BE2C (cell line): ENCODE measurements around the gene JADE1.
A peak's percentile ranks its signal among the peaks of the same experiment; 100 is the strongest.

Source experiments
- DNase-seq: peaks from one replicate; pipeline ENCODE4 v3.0.0-alpha.2; 2020
- H3K27me3 ChIP-seq: fragments of 250-450 bp; sonication (Bioruptor Pico); 2 replicates; pipeline ENCODE4 v1.5.1; 2020; ENCODE audit warnings: mild to moderate bottlenecking
- H3K36me3 ChIP-seq: fragments of 250-450 bp; sonication (Bioruptor Pico); 2 replicates; pipeline ENCODE4 v1.5.1; 2020; ENCODE audit warnings: mild to moderate bottlenecking
- H3K4me1 ChIP-seq: fragments of 250-450 bp; sonication (Bioruptor Pico); 2 replicates; pipeline ENCODE4 v1.5.1; 2020
- H3K4me3 ChIP-seq: 2 replicates; pipeline ENCODE4 v1.5.1; 2011; ENCODE audit warnings: low read depth, low read length
- H3K9me3 ChIP-seq: fragments of 250-450 bp; sonication (Bioruptor Pico); 2 replicates; pipeline ENCODE4 v1.5.1; 2020
- CTCF ChIP-seq: IDR thresholded peaks from 2 replicates; pipeline ENCODE4 v1.5.1; 2012; ENCODE audit warnings: mild to moderate bottlenecking, low read depth, low read length

Gene JADE1

GRCh38 chr4:128787509-128788311, 21.8 kb upstream of the JADE1 start:
- DNase-seq: peak; percentile 27

DNA sequence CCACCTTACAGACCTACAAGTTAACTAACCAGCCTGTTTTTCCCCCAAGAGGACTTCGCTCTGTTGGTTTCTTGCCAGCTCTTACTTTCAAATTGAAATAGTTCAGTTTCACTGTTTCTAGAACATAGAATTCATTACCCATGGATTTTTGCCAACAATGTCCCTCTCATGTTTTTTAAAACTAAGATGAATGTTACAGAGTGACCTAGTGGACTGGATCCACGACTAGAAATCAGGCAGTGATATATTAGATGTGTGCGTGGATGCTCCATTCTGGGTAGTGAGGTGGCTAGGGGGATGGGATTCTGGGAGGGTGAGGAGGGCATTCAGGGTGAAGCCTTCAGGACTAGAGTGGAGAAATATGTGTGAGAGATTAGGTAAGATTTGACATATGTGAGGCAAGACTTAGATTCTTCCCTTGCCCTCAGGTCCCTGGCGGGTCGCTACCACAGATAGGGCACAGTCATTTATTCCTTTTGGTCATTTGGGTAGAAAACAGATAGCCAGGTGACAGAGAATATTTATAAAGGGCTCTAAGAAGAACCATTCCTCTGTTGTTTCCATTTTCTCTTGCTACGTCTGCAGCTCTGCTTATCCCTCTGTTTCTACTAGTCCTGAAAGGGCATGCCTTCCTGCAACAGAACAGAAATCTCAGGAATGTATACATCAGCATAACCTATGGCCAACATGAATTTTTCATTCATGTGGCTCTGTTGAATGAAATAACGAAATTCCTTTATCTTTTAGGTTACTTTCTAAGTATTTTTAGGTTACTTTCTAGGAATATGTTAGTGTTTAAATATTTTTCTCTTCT, 15.4 kb upstream of the JADE1 start:
- Histone ChIP-seq H3K36me3 (no peaks in the 10 kb centered on the region), H3K9me3 (no peaks in the 10 kb centered on the region), H3K4me1 (no peaks in the 10 kb centered on the region), H3K27me3 (no peaks in the 10 kb centered on the region), H3K4me3 (no peak overlapping the region)
- no peak for TF ChIP-seq CTCF
- no peak for DNase-seq

More at GRCh38 chr4:128787509-128788311, 21.8 kb upstream of the JADE1 start:
- no peaks in the 10 kb centered on the region for H3K27me3 ChIP-seq
- H3K36me3 ChIP-seq: no peaks in the 10 kb centered on the region
- H3K4me3 ChIP-seq: no peak overlapping the region
- no peaks in the 10 kb centered on the region for H3K9me3 ChIP-seq
- no peaks in the 10 kb centered on the region for H3K4me1 ChIP-seq
- TF ChIP-seq CTCF: no peak

DNA sequence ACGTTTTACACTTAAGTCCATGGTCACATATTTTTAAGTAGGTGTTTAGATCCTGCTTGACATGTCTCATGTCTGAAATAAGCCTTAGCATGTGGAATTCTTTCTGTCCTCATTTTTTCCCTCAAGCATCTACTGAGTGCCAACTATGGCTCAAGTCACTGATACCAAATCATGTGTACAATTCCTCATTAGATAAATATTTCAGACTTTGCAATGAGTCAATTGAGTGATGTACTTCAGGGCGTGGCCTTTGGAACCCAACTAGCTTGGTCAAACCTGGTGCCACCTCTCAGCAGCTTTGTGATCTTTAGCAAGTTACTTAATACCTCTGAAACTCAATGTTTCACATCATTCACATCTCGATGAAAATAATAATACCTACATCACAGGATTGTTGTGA, 12.6 kb upstream of the JADE1 start:
- H3K36me3 ChIP-seq: no peaks in the 10 kb centered on the region
- no peaks in the 10 kb centered on the region for H3K27me3 ChIP-seq
- no peak for TF ChIP-seq CTCF
- DNase-seq: no peak
- H3K4me1 ChIP-seq: no peaks in the 10 kb centered on the region
- H3K4me3 ChIP-seq: no peak overlapping the region
- H3K9me3 ChIP-seq: no peaks in the 10 kb centered on the region

DNA sequence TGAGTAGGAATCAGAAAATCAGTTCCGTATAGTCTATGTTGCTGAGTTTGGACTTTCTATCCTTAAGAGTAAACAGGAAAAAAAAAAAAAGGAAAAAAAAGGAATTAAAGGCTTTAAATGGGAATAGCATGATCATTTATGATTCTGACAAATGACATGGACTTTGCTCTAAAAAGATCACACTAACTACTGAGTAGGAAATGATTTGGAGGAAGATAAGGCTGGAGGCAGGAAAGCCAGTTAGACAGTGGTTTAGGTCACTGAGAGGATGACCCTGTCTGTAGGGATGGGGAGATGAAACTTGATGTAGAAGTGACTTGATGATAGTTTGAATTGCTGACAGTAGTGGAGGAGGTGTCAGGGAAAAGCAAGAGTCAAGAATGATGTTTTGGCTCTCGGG, 9.2 kb upstream of the JADE1 start:
- Histone ChIP-seq H3K4me1 (no peaks in the 10 kb centered on the region), H3K4me3 (no peak overlapping the region), H3K9me3 (no peaks in the 10 kb centered on the region), H3K27me3 (no peaks in the 10 kb centered on the region), H3K36me3 (no peaks in the 10 kb centered on the region)
- DNase-seq: no peak
- no peak for TF ChIP-seq CTCF

- Histone ChIP-seq H3K36me3 (no peaks in the 10 kb centered on the region), H3K27me3 (no peaks in the 10 kb centered on the region), H3K4me1 (no peaks in the 10 kb centered on the region), H3K4me3 (no peak overlapping the region), H3K9me3 (no peaks in the 10 kb centered on the region)
- DNase-seq: no peak
- no peak for TF ChIP-seq CTCF
These were observed 8.7 kb upstream of the JADE1 start for GRCh38 chr4:128800701-128801284.
